H1 (cell line): ENCODE results near the gene ZNF248. TPM values are rescaled to one million over a fixed set of nuclear protein-coding genes. Genes with fewer than 3 reads are reported as not detected.

Source experiments
- CEBPB ChIP-seq: IDR thresholded peaks from 2 replicates; pipeline ENCODE4 v1.6.1; 2012; ENCODE audit warnings: low read depth, low read length
- PHF8 ChIP-seq: fragments of 200-600 bp; sonication (generic); conservative IDR thresholded peaks from 2 replicates; pipeline ENCODE4 v1.7.1; 2012; ENCODE audit warnings: low read depth, mild to moderate bottlenecking, inconsistent platforms, low read length, moderate library complexity
- TCF12 ChIP-seq: IDR thresholded peaks from 2 replicates; pipeline ENCODE4 v1.6.1; 2011; ENCODE audit warnings: low read depth, mild to moderate bottlenecking, low read length
- polyA plus RNA-seq, 7 experiments: library from polyadenylated mRNA; depleted of rRNA in 3 of 7; stranded (reverse) in 5 of 7; unstranded in 2 of 7; fragments of >200 nt in 5 of 7; fragments of 200-250 nt in 2 of 7; gene quantifications; 1 replicate in 5 of 7; 2 replicates in 1 of 7; 4 replicates in 1 of 7; pipeline versions ENCODE4 v1.2.1 to v1.2.3, GENCODE V29; 2011 to 2013; ENCODE audit warnings: missing spikeins in 2 of 7, mixed read lengths in 2 of 7
- total RNA-seq: library from RNA; stranded (reverse); fragmentation: NEBNext Ultra II Directional; extraction: Animal tissue kit (Norgen Biotek cat#: 25700); gene quantifications from 2 replicates; pipeline ENCODE4 v1.2.1, GENCODE V29; 2021
- TF ChIP-seq, protein P1 (sequence below): IDR thresholded peaks from 2 replicates; pipeline ENCODE4 v1.6.1; 2012; ENCODE audit warnings: inconsistent platforms

ZNF248 gene
- total and polyA plus RNA-seq, 2 of the 8 experiments (the other 6 are each of a cell fraction or from before 2014, with no cell fraction given): 9.1 TPM; not detected in 1

DNA sequence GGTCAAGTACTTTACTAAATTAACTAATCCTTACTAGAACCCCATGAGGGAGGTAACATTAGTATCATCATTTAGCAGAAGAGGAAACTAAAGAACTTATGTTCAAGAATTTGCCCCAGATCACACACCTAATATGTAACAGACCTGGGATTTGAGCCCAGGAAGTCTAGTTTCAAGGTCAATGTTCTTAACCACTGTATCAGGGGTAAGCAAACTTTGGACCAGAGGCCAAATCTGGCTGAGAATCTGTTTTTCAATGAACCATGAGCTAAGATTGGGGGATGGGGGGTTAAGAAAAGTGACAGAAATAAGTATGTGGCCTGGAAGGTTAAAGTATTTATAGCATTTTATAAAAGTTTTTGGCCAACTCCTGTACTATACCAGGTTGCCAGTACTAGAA, 95.1 kb downstream of the ZNF248 start (continued):
- TF ChIP-seq CEBPB (no peak), TCF12 (no peak), PHF8 (no peak)
- TF ChIP-seq, protein P1, sequence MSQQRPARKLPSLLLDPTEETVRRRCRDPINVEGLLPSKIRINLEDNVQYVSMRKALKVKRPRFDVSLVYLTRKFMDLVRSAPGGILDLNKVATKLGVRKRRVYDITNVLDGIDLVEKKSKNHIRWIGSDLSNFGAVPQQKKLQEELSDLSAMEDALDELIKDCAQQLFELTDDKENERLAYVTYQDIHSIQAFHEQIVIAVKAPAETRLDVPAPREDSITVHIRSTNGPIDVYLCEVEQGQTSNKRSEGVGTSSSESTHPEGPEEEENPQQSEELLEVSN: no peak
